Right lung (tissue), 10 donors: ENCODE results near the gene SPDYE4. TPM values are rescaled to one million over a fixed set of nuclear protein-coding genes. Genes with fewer than 3 reads are reported as not detected.
A peak's percentile ranks its signal among the peaks of the same experiment; 100 is the strongest.
"Not testable (repeated sequence)": the region's sequence is repeated elsewhere in the genome, so short reads cannot be mapped to it uniquely, and the experiment has no call there.

Experiments
- DNase-seq, 2 donors: peaks; one replicate each; pipeline ENCODE4 v3.0.0-alpha.2; 2013
- long read RNA-seq, 8 donors: transcript quantifications; one replicate each; lab custom pipeline, GENCODE V29; 2026
- polyA plus RNA-seq, 5 donors: library from polyadenylated mRNA; unstranded; fragments of 120-200 nt; gene quantifications; one replicate each; pipeline versions ENCODE4 v1.2.1 to v1.2.3, GENCODE V29; 2013; ENCODE audit warnings: inconsistent platforms in 1 of 5, low replicate concordance in 1 of 5; ENCODE audit not compliant: insufficient read length in 5 of 5, insufficient read depth in 1 of 5

SPDYE4 gene, protein sequence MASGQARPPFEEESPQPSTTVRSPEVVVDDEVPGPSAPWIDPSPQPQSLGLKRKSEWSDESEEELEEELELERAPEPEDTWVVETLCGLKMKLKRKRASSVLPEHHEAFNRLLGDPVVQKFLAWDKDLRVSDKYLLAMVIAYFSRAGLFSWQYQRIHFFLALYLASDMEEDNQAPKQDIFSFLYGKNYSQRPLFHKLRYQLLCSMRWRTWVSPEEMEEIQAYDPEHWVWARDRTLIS
- under 1 TPM in 2 of 5 donors, not detected in 3; 0.41 to 0.58 TPM for polyA plus RNA-seq
- long read RNA-seq, donor 1, result 0 reads
- long read RNA-seq, donor 2, result 0 reads
- long read RNA-seq, donor 3, result 0 reads
- long read RNA-seq, donor 4, result 0 reads
- long read RNA-seq, donor 5, result 0 reads
- long read RNA-seq, donor 6, result 0 reads
- long read RNA-seq, donor 7, result 0 reads
- long read RNA-seq, donor 8, result 0 reads

DNA sequence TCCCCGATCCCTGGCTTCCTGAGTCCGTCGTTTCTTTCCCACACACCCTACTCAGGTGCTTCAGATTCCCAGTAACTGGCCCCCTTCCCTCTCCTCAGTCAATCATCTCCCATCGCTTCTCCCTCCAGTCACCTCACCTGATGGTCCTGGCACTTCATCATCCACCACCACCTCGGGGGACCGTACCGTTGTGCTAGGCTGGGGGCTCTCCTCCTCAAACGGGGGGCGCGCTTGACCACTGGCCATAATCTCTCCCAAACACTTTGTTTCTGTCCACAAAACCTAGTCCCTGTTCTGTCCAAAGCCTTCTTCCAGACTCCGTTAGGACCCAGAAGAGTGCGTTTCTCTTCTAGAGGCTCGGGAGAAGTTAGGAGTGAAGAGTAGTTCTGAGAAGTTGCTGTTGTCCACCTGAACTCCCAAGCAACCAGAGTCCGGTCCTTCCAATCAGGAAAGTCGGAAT is at the start of gene SPDYE4:
SPDYE4 (minus strand) TSS at position 410 of the 460 bp plus-strand sequence; CDS start at position 246, 164 bp downstream.
- no peak for DNase-seq

DNA sequence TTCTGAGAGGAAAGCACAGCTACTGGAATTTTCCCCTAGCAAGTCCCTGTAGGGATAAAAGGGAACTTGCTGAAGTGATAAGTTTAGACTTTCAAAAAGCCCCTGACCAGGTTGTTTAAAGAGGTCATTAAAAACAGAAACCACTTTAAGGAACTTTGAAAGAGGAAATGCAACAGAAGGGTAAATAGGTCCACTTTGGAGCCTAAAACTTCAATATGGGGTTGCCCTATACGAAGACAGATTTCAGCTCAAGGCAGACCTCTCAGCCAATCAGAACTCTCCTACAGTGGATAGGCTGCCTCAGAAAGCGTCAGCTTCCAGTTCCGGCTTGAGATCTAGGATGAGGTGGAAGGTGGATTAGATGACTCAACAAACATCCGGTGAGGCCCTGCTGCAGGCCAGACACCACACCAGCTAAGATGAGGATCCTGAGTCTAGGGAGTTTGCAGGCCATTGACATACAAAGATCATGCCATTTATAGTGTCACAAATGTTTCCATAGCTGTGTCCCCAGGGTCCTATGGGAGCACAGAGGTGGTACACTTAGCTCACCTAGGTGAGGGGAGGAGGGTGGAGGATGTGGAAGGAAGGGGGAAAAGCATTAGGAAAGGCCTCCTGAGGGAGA is 48.7 kb upstream of the SPDYE4 start:
- no peak for DNase-seq

DNA sequence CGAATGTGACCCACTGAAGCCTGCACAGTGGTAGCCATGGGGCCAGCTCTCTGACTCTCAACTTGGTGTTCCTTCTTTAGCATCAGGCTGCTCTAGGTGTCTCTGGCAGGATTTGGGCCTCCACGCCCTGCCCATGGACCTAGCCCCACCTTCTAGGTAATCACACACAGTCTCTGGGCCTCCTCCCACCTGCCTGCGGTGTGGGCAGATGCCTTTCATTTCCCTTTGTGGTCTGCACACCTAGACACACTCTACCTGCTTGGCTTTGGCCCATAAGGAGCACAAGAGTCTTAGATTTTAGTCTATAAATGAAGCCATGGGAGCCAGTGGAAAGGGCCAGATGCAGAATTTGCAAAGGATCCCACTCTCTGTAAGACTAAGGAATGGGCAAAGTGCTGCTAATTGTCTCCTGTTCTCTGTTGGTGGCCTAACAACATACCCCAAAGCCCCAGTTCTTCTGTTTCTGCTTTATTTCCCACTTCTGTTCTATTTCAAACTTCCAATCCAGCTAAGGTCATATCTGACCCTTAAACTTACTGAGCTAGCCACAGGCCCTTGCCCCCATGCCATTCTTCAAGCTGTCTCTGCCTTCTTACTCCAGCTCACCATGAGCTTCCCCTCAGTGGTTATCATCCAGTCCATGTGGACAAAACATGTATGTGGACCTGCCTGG is 48.0 kb upstream of the SPDYE4 start:
- DNase-seq, result no peak

DNA sequence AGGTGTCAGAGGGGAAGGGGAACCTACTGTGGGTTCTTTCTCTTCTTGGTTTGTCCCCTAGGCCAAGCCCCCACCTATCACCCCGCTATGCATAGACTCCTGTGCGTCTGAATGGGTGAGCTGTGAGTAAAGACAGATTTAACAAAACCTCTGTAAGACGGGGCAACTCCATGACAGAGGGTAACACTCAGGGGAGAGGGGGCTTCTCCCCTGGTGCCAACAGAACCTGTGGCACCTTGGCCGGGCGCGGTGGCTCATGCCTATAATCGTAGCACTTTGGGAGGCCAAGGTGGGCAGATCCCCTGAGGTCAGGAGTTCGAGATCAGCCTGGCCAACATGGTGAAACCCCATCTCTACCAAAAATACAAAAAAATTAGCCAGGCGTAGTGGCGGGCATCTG is 47.0 kb upstream of the SPDYE4 start:
- DNase-seq, result not testable (repeated sequence)

DNA sequence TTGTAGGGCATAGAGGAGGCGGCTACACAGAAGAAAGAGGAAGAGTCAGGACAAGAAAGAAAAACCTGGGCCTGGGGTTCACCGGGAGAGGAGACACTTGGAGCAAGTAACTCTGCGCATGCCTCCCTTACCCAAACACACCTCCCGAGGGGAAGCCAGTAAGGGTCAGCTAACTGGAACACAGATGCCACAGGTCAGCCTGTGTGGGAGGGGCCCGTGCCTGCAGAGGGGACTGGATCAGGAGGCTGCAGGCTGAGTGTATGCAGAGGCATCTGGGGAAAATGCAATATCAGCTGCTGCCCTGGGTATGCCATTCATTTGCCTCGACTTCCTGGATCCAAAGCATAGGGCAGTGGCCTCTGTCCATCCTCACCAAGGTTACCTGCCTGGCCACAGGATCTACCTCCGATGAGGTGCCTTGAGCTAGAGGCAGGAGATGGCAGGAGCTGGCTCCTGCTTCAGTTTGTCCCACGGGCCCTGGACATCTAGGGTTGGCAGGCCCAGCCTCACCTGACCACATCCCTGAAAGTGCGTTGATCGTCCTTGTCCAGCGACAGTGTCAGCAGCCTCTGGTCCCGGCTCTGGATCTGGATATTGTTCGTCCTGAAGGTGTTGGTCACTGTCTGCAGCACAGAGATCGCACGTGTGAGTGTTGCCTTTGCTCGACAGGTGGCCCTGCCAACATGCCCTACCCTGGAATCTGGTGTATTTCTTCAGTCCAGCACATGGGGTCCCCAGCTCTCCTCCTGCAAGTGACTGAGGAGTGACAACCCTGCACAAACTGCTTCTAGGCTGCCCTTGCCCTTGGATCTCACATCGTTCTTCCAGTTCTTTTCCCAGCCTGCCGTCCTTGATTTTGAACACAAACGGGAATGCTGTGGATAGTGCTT is 45.4 kb upstream of the SPDYE4 start:
- no peak for DNase-seq

DNA sequence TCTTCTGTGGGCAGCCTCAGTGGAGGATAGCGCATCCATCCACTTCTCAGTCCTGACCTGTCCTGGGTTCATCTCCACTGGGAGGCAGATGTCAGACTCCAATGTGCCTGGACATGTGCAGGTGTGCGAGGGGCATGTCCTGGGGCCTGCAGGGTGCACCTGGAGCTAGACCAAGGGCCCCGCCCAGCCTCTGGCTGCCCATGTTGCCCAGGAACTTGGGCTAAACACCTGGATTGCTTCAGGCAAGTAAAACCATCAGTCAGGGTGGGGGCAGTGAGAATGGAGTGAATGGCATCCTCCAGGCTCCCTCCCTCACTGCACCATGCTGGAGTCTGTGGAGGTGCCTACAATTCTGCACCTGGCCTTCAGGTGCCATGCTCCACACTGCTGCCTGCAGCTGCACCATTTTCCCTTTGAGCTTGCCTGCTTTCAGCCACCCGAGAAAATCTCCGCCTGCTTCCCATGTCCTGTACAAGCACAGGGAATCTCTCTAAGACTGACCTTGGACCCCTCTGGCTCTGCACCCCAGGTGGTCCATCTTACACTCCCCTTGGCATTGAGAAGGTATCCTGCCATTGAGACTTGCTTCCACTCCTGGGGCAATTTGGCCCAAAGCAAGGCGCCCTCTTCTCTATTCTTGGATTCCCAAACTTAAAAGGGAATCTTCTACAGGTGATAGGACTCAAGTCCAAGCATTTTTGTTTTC is 42.9 kb upstream of the SPDYE4 start:
- DNase-seq, result no peak

DNA sequence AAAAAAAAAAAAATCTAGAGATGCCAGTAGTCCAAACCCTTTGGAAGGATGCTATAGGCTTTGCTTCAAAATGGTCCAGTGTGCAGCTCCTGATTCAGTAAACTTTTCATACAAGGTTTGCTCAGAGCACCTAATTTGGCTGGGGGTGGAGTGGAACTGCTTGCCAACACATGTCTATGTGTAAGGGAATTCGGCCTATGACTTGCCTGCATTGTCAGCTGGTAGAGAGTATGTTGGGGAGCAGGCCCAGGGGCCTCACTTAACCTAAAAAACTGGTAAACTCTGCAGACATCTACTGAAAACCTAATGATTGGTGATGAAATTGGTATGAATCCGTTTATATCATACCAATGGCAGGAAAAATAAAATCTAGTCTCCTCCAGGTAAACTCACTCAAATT is 42.3 kb upstream of the SPDYE4 start:
- no peak for DNase-seq

DNA sequence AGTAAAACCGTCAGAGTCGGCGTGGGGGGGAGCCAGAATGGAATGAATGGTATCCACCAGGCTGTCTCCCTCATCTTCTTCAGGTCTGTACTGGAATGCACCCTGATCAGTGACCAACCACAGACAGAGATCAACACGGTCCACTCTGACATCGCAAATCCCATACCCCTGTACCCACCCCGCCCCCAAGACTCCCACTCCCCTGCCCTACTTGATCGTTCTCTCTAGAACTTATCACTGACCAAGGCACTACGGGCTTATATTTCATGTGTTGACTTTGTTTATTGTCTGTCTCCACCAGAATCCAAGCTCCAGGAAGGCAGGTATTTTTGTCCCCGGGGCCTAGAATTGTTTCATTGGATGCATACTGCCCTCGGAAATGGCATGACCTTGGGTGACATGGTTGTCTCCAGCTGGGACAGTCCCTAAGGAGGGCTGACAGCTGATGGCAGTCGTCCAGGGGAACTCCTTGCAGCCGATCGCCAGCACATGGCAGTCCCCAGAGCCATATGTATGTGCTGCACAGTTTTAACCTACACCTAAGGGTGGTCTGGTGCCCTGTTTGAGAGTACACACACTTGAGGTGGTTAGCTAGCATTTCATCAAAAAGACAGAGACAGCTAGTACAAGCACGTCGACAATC is 41.3 kb upstream of the SPDYE4 start:
- no peak for DNase-seq

DNA sequence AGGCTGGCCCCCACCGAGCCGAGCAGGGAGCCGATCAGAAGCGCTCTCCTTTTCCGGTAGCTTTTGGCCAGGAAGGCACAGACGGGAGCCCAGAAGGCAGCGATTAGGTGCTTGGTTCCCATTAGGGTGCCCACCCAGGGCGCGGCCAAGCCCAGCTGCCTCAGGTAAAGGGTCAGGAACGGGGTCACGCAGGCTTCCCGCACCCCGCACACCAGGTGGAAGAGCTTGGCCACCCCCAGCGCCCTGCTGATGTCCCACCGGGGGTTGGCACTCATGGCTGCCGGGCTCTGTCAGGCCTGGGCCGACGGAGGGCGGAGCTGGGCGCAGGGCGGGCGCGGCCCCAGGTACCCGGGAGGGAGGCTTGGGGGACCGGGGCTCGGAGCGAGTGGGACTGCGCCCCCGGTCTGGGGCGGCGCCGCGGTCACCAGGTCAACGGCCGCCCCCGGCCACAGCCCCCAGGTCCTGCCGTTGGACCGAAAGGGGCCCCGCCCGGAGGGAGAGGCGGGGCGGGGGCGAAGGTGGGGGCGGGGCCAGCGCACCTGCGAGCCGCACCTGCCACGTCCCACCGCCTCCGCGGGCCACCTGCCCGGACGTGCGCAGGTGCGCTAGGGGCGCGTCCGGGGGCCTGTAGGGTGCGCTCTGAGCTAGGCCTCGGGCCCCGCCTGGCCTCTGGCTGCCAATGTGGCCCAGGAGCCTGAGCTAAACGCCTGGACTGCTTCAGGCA is 40.7 kb upstream of the SPDYE4 start, which contains the start of gene MFSD6L:
MFSD6L (minus strand) TSS at position 520 of the 724 bp plus-strand sequence; CDS start at position 275, 245 bp downstream.
- DNase-seq, result peak in 1 of 2 donors; percentile 24

DNA sequence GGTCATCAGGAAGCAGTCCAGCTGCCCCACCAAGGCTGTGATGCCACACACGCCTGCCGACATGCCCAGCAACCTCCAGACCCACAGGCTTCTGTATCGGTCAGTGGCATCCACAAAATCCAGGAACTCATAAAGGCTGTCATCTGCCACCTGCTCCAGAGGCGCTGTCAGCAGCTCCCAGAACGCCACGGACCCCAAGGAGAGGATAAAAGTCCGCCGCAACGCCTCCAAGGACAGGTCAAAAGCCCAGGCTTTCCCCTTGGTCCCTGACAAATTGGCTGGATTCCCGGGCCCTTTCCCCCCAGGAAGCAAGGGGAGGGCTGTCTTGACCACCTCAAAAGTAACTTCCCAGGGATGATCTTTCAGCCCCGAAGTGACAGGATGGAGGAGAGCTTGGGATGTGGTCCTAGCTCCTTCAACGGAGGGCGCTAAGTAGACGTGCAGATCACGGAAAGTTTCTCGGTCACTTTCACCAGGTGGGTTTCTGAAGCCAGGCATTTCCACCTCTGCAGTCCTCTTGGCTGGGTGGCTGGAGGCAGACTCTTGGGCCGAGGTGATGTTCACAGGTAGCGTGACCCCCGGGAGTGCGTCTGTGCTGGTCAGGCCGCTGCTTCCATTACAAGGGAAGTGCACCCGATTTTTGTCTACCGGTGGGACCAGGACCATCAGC is 40.0 kb upstream of the SPDYE4 start:
- no peak for DNase-seq

DNA sequence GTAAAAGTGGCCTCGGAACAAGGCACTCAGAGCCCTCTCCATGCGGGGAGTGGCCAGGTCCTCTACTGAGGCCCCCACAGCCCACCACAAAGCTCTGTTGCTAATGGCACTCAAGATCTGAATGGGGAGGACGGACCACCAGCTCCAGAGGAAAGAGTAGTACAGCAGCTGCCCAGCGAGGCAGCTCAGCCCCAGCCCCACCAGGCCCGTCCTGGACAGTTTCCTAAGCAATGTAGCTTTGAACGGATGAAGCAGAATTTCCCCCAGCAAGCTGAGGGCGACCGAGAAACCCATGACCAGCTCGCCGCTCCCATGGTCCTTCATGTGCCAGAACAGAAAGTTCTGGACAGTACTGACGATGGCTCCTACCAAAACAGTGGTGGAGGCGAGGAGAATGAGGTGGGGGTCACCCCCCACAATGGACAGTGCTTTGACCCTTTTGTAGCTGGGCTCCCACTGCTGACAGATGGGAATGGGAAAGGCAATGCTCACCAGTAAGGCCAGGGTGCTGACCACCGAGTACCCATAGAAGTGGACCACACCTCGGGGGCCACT is 39.4 kb upstream of the SPDYE4 start:
- no peak for DNase-seq

DNA sequence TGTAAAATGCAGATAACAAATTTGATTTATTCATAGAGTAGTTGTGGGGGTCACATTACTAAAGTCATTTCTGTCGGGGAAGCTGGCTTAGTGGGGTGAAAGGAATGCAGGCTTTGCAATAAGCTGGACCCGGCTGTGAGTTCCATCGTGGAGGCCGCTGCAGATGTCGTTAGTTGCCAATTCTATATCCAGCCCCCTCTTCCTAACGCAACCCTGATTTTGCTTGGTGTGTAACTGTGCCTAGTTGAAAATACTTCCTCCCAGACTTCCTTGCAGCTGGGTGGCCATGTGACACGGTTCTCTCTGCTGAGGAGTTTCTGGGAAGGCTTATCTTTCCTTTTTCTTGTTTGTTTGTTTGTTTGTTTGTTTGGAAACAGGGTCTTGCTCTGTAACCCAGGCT is 36.3 kb upstream of the SPDYE4 start:
- peak in 1 of 2 donors; percentile 26 for DNase-seq

DNA sequence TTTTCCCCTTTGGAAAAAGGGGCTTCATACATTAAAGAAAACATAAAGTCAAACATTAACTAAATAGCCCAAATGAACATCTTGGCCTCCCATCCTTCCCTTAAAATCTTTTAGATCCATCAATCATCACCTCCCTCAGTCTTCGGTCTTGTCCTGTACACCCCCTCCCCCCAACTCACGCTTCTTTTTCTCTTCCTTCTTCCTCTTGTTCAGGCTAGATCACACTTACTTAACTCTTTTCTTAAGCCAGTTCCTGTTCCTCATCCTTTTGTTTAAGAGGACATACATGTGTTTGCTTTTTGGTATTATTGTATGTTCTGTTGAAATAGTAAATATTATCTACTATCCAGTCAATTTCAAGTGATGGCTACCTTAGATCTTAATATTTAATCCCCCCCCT is 35.3 kb upstream of the SPDYE4 start:
- no peak for DNase-seq

DNA sequence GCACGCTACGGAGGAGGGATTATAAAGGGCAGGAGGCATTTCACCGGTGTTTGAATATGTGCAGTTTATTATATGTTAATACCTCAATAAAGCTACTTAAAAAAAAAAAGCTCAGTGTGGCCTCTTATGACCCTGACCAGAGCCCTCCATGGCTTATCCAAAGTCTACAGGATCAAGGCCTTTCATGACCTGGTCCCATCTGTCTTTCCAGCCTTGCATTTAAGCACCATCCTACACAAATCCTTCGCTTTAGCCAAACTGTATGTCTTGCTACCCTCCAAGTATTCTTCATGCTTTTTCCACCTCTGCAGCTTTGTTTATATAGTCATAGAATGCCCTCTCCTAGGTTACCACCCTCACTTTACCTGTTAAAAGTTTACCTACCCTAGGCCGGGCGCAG is 34.3 kb upstream of the SPDYE4 start:
- no peak for DNase-seq

DNA sequence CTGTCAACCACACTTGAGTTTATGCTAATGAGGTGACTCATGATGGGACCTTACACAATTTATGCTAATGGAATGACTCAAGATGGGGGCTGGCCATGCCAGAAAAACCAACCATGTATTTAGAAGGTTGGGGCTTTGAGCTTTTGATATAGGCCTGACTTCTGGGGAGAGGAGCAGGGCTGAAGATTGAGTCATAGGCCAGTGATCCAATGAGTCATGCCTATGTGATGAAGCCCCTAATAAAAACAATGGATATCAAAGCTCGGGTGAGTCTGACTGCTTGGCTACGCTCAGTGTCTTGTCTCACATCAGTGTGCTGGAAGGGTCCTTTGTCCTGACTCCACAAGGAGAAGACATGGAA is 33.5 kb upstream of the SPDYE4 start:
- no peak for DNase-seq

DNA sequence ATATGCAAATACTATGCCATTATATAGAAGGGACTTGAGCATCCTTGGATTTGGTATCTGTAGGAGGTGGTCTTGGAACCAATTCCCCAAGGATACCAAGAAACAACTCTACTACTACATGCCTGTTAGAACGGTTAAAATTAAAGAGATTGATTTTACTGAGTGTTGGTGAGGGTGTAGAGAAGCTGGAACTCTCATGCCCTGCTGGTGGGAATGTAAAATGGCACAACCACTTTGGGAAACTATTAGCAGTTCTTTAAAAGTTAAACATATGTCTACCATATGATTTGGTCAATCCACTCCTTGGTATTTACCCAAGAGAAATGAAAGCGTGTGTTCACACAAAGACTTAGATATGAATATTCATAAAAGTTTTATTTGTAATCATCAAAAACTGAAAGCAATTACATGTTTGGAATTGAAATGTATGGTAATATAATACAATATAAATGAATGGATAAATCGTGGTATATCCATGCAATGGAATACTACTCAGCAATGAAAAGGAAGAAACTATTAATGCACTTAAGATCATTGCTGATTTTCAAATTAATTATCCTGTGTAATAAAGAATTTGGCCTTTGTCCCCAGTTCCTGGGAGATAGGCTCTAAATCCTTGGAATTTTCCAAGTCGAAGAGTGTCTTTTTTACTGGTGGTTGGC is 33.0 kb upstream of the SPDYE4 start:
- no peak for DNase-seq

DNA sequence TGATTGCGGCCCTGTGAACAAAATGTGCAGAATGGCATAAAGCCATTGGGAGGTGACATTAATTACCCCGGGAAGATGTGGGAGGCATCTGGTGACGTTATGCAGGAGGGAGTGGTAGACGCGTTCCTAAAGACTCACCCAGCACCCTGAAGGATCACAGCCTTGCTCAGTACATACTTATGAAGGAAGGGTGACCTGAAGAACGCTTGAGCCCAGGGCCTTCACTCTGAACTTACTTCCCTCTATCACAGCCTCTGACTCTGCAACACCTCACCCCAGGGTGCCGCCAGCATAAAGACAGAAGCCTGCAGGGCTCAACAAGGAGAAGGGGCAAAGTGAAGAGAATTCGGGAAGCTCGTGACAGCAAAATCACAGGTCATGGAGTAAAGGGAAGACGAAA is 31.4 kb upstream of the SPDYE4 start:
- no peak for DNase-seq

DNA sequence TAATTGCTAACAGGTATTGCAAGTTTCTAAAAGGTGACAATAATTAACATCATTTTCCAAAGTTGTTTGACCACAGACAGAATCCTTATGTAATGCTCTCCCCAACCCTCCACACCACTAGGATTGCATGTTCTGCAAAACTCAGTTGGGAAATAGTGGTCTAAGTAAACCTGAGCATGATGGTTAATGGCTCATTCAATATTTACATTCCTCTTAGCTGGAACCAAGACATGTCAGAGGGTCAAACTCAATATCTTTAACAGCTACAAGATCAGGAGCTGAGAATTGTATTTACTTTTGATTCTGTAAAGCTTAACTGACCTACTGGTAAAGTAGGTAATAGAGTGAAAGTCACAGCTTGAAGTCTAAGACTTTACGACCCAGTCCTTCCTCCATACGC is 30.7 kb upstream of the SPDYE4 start:
- DNase-seq, result no peak
